Neutrophil (primary cell): ENCODE measurements around the gene SUCO.

Experiments used
- H3K27ac ChIP-seq: fragments of 200-600 bp; sonication (generic); 2 replicates; pipeline ENCODE4 v1.5.1; 2016; ENCODE audit warnings: mild to moderate bottlenecking, moderate library complexity
- H3K27me3 ChIP-seq: fragments of 200-600 bp; sonication (generic); 2 replicates; pipeline ENCODE4 v1.6.0; 2016; ENCODE audit warnings: mild to moderate bottlenecking
- H3K36me3 ChIP-seq: fragments of 200-600 bp; sonication (generic); 2 replicates; pipeline ENCODE4 v1.5.1; 2017
- H3K4me1 ChIP-seq, 2 experiments: fragments of 200-600 bp in 1 of 2; sonication (generic) in 1 of 2; 1 replicate in 1 of 2; 2 replicates in 1 of 2; pipeline versions ENCODE4 v1.5.1 to v1.6.1; 2013 to 2016; ENCODE audit warnings: low read depth in 1 of 2, low read length in 1 of 2, mild to moderate bottlenecking in 1 of 2, moderate library complexity in 1 of 2; ENCODE audit not compliant: control insufficient read depth in 1 of 2, insufficient read depth in 1 of 2
- H3K4me3 ChIP-seq, 2 experiments: fragments of 200-600 bp in 1 of 2; sonication (generic) in 1 of 2; 1 replicate in 1 of 2; 2 replicates in 1 of 2; pipeline ENCODE4 v1.5.1; 2013 to 2016; ENCODE audit warnings: low read depth in 1 of 2, low read length in 1 of 2, mild to moderate bottlenecking in 1 of 2, moderate library complexity in 1 of 2
- H3K9me3 ChIP-seq: fragments of 200-600 bp; sonication (generic); 2 replicates; pipeline ENCODE4 v1.5.1; 2016
- TF ChIP-seq, protein P1 (sequence below): fragments of 200-600 bp; sonication (generic); IDR thresholded peaks from 2 replicates; pipeline ENCODE4 v1.5.1; 2016; ENCODE audit warnings: antibody characterized with exemption

The SUCO gene

DNA sequence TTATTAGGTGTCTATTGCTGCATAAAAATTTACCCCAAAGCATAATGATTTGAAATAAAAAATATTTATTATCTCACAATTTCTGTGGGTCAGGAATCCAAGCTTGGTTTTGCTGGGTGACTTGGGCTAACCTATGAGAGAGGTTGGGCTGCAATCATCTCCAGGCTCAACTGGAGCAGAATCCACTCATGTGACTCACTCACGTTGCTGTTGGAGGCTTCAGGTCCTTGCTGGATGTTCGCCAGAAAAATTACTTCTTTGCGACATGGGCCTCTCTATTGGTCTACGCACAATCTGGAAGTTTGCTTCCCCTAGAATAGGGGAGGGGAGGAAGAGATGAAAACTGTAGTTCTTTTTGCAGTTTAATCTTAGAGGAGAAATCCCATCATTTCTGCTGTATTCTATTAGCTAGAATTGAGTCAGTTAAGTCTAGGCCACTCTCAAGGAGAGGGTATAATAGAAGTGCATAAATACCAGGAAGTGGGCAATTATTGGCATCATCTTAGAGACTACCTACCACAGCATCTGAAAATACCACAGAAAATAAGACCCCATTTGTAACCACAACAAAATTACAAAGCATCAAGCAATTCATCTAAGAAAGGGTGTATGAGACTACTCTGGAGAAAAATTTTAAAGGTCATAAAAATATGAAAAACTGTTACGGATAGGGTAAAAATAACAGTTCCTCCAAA, 120.2 kb downstream of the SUCO start:
- Histone ChIP-seq H3K36me3 (no peaks in the 10 kb centered on the region), H3K9me3 (no peaks in the 10 kb centered on the region), H3K27ac (no peak overlapping the region), H3K27me3 (no peaks in the 10 kb centered on the region), H3K4me1 (no peaks in the 10 kb centered on the region), H3K4me3 (no peak overlapping the region)
- TF ChIP-seq, protein P1, sequence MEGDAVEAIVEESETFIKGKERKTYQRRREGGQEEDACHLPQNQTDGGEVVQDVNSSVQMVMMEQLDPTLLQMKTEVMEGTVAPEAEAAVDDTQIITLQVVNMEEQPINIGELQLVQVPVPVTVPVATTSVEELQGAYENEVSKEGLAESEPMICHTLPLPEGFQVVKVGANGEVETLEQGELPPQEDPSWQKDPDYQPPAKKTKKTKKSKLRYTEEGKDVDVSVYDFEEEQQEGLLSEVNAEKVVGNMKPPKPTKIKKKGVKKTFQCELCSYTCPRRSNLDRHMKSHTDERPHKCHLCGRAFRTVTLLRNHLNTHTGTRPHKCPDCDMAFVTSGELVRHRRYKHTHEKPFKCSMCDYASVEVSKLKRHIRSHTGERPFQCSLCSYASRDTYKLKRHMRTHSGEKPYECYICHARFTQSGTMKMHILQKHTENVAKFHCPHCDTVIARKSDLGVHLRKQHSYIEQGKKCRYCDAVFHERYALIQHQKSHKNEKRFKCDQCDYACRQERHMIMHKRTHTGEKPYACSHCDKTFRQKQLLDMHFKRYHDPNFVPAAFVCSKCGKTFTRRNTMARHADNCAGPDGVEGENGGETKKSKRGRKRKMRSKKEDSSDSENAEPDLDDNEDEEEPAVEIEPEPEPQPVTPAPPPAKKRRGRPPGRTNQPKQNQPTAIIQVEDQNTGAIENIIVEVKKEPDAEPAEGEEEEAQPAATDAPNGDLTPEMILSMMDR = no peak

GRCh38 chr1:172654535-172654934, 121.6 kb downstream of the SUCO start:
- H3K4me3 ChIP-seq = no peak overlapping the region
- H3K36me3 ChIP-seq = no peaks in the 10 kb centered on the region
- TF ChIP-seq, protein P1 = no peak
- no peaks in the 10 kb centered on the region for H3K9me3 ChIP-seq
- H3K27me3 ChIP-seq = no peaks in the 10 kb centered on the region
- H3K4me1 ChIP-seq = no peaks in the 10 kb centered on the region
- H3K27ac ChIP-seq = no peak overlapping the region

GRCh38 chr1:172656576-172656975, 123.6 kb downstream of the SUCO start:
- Histone ChIP-seq H3K4me1 (no peaks in the 10 kb centered on the region), H3K27me3 (no peaks in the 10 kb centered on the region), H3K9me3 (no peaks in the 10 kb centered on the region), H3K27ac (no peak overlapping the region), H3K36me3 (no peaks in the 10 kb centered on the region), H3K4me3 (no peak overlapping the region)
- TF ChIP-seq, protein P1 = no peak

GRCh38 chr1:172657586-172657985, 124.6 kb downstream of the SUCO start:
- Histone ChIP-seq H3K4me3 (no peak overlapping the region), H3K36me3 (no peaks in the 10 kb centered on the region), H3K27me3 (no peaks in the 10 kb centered on the region), H3K4me1 (peaks cover 1 to 5% of the 10 kb centered on the region in 2 experiments), H3K9me3 (no peaks in the 10 kb centered on the region), H3K27ac (no peak overlapping the region)
- TF ChIP-seq, protein P1 = no peak

DNA sequence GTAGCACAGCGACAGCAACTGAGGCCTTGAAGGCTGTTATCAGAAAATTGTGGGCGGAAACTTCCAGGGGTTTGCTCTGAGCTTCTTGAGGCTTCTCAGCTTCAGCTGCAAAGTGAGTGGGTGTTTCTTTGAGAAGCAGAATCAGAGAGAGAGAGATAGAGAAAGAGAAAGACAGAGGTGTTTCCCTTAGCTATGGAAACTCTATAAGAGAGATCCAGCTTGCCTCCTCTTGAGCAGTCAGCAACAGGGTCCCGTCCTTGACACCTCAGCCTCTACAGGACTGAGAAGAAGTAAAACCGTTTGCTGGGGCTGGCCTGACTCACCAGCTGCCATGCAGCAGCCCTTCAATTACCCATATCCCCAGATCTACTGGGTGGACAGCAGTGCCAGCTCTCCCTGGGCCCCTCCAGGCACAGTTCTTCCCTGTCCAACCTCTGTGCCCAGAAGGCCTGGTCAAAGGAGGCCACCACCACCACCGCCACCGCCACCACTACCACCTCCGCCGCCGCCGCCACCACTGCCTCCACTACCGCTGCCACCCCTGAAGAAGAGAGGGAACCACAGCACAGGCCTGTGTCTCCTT, 126.0 kb downstream of the SUCO start, which contains the start of gene FASLG:
TSS of gene FASLG (plus strand) at position 233 of the 583 bp plus-strand sequence. CDS start at position 332, 99 bp downstream.
- H3K27me3 ChIP-seq = no peaks in the 10 kb centered on the region
- no peak within 1 kb of the TSS for H3K4me3 ChIP-seq

More for the DNA sequence above, 126.0 kb downstream of the SUCO start, which contains the start of gene FASLG:
- Histone ChIP-seq H3K36me3 (no peaks in the 10 kb centered on the region), H3K9me3 (no peaks in the 10 kb centered on the region), H3K27ac (no peak within 1 kb of the TSS), H3K4me1 (peaks cover 4 to 10% of the 10 kb centered on the region in 2 experiments)
- TF ChIP-seq, protein P1 = no peak
